ENCODE results near the gene ABCC1. TPM values are rescaled to one million over a fixed set of nuclear protein-coding genes. Genes with fewer than 3 reads are reported as not detected.

The ABCC1 gene
- total RNA-seq, 1 experiment from 2014 or later = 139 TPM

DNA sequence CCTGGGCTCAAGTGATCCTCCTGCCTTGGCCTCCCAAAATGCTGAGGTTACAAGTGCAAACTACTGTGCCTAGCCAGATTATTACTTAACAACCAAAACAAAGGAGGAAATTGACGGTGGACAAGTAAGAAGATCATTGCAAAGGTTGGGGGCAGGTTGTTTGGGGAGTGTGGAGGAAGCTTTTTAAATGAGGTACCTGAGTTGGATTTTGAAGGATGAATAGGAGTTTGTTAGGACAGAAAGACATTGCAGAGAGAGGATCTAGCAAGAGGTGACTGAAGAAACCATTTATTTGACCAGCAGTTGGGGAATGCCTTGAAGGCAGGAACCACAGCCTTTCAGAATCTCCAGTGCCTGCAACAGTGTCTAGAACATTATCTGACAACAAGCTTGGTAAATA is 51.3 kb downstream of the ABCC1 start:
- Histone ChIP-seq H3K36me3 (ENCODE audit: low read depth) (0 out of 2 replicates have a peak, but pooled peaks cover 7% of the 10 kb centered on the region), H3K4me3 (no peak overlapping the region), H3K27me3 (ENCODE audit: insufficient read depth, low read depth) (no peaks in the 10 kb centered on the region), H2AFZ (no peak overlapping the region), H3K4me1 (replicated peaks; ENCODE audit: insufficient read depth) (peaks cover 35% of the 10 kb centered on the region), H3K4me2 (no peak overlapping the region), H3K9me3 (ENCODE audit: insufficient read depth, low read depth) (no peaks in the 10 kb centered on the region), H3K9me2 (ENCODE audit: insufficient read depth) (no peaks in the 10 kb centered on the region), H3K79me2 (ENCODE audit: low read depth) (peaks cover 79% of the 10 kb centered on the region), H3K27ac (no peak overlapping the region), H4K20me1 (ENCODE audit: insufficient read depth) (no peaks in the 10 kb centered on the region), H3F3A (ENCODE audit: insufficient read depth, low read depth) (peaks cover 38% of the 10 kb centered on the region)
- CTCF ChIA-PET = no interaction called here
- no peak for DNase-seq
- intact Hi-C loops (cut with micrococcal nuclease; ENCODE audit: unreplicated experiment) = no loop called here
- BruUV-seq (replicated peaks) = no TSS peak
- no peak for TF ChIP-seq CTCF (conservative IDR thresholded peaks at IDR 0.05)
- no peak for TF ChIP-seq EZH2 (IDR thresholded peaks at IDR 0.05; ENCODE audit: low read depth)
- POLR2A ChIA-PET (ENCODE audit: unreplicated experiment) = no interaction called here

DNA sequence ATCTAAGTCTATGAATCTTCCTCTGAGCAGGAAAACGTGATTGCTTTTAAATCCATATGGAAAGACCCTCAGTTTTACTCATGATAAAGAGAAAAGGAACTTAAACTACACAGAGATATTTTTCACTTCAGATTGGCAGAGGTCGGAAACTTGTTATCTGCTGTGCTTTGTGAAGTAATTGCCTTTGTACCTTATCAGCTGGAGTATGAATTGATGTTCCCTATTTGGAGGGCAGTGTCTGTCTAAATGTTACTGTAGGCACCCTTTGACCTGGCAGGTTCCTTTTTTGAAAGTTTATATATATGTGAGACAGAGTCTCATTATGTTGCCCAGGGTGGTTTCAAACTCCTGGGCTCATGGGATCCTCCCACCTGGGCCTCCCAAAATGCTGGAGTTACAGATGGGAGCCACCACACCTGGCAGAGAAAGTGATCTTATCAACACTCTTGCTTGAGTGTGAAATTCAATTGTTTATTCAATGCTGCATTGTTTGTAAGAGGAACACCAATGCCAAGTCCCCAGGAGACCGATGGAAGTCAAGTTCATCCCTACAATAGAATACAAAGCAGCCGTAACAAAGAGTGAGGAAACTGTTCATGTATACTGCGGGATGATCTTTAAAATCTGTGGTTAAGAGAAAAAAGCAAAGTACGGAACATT is 52.3 kb downstream of the ABCC1 start:
- H3K4me3 ChIP-seq = no peak overlapping the region
- H2AFZ ChIP-seq = no peak overlapping the region
- no peak overlapping the region for H3K27ac ChIP-seq
- no TSS peak for BruUV-seq (replicated peaks)
- no peaks in the 10 kb centered on the region for H4K20me1 ChIP-seq (ENCODE audit: insufficient read depth)
- H3K9me3 ChIP-seq (ENCODE audit: insufficient read depth, low read depth) = no peaks in the 10 kb centered on the region
- peaks cover 24% of the 10 kb centered on the region for H3K4me1 ChIP-seq (replicated peaks; ENCODE audit: insufficient read depth)
- H3K36me3 ChIP-seq (ENCODE audit: low read depth) = 0 out of 2 replicates have a peak, but pooled peaks cover 7% of the 10 kb centered on the region
- no peak overlapping the region for H3K4me2 ChIP-seq
- H3K79me2 ChIP-seq (ENCODE audit: low read depth) = peaks cover 79% of the 10 kb centered on the region
- ChIA-PET CTCF (no interaction called here), POLR2A (ENCODE audit: unreplicated experiment) (no interaction called here)
- no peak for DNase-seq
- intact Hi-C loops (cut with micrococcal nuclease; ENCODE audit: unreplicated experiment) = no loop called here
- TF ChIP-seq CTCF (conservative IDR thresholded peaks at IDR 0.05) (no peak), EZH2 (IDR thresholded peaks at IDR 0.05; ENCODE audit: low read depth) (no peak)
- no peaks in the 10 kb centered on the region for H3K9me2 ChIP-seq (ENCODE audit: insufficient read depth)
- peaks cover 38% of the 10 kb centered on the region for H3F3A ChIP-seq (ENCODE audit: insufficient read depth, low read depth)
- H3K27me3 ChIP-seq (ENCODE audit: insufficient read depth, low read depth) = no peaks in the 10 kb centered on the region

GRCh38 chr16:16003719-16004313 is 54.4 kb downstream of the ABCC1 start:
- H3K27ac ChIP-seq = peak overlapping the region; percentile 29
- H3K4me1 ChIP-seq (replicated peaks; ENCODE audit: insufficient read depth) = peaks cover 8% of the 10 kb centered on the region
- POLR2A ChIA-PET (ENCODE audit: unreplicated experiment) = interaction anchor here (0.7 to 1.0 kb wide), 2 partner anchors 64 to 115 kb away, joined by 3 to 7 read pairs; partner anchors contain the start of gene CEP20
- peaks cover 25% of the 10 kb centered on the region for H3F3A ChIP-seq (ENCODE audit: insufficient read depth, low read depth)
- CTCF ChIA-PET = interaction anchor here (0.6 kb wide), 1 partner anchor 101 kb away, joined by 3 read pairs; no protein-coding TSS in a partner anchor
- no peaks in the 10 kb centered on the region for H3K9me2 ChIP-seq (ENCODE audit: insufficient read depth)
- peaks cover 71% of the 10 kb centered on the region for H3K79me2 ChIP-seq (ENCODE audit: low read depth)
- no peaks in the 10 kb centered on the region for H4K20me1 ChIP-seq (ENCODE audit: insufficient read depth)
- DNase-seq = no peak
- H3K4me3 ChIP-seq = no peak overlapping the region
- H3K36me3 ChIP-seq (ENCODE audit: low read depth) = 0 out of 2 replicates have a peak, but pooled peaks cover 7% of the 10 kb centered on the region
- H3K27me3 ChIP-seq (ENCODE audit: insufficient read depth, low read depth) = no peaks in the 10 kb centered on the region
- BruUV-seq (replicated peaks) = no TSS peak
- no peaks in the 10 kb centered on the region for H3K9me3 ChIP-seq (ENCODE audit: insufficient read depth, low read depth)
- intact Hi-C loops (cut with micrococcal nuclease; ENCODE audit: unreplicated experiment) = no loop called here
- TF ChIP-seq CTCF (conservative IDR thresholded peaks at IDR 0.05) (no peak), EZH2 (IDR thresholded peaks at IDR 0.05; ENCODE audit: low read depth) (no peak)
- H3K4me2 ChIP-seq = no peak overlapping the region; the same call in 1 of the 2 replicates
- no peak overlapping the region for H2AFZ ChIP-seq
